Endothelial cell (in vitro differentiated cells): ENCODE measurements around the gene RHOV. TPM values are rescaled to one million over a fixed set of nuclear protein-coding genes. Genes with fewer than 3 reads are reported as not detected.
A peak's percentile ranks its signal among the peaks of the same experiment; 100 is the strongest.

ENCODE experiments used
- DNase-seq: peaks from one replicate; pipeline ENCODE4 v3.0.0; 2021; ENCODE audit warnings: low spot score
- H3K27ac Mint-ChIP-seq: one replicate; pipeline ENCODE4 v1.8.0; 2021; ENCODE audit warnings: mixed read lengths, inconsistent platforms; ENCODE audit not compliant: unreplicated experiment
- H3K27me3 Mint-ChIP-seq: one replicate; pipeline ENCODE4 v1.8.0; 2021; ENCODE audit warnings: mild to moderate bottlenecking, moderate library complexity, mixed read lengths, inconsistent platforms; ENCODE audit not compliant: unreplicated experiment
- H3K36me3 Mint-ChIP-seq: one replicate; pipeline ENCODE4 v1.8.0; 2021; ENCODE audit warnings: mild to moderate bottlenecking, low read depth, mixed read lengths, inconsistent platforms; ENCODE audit not compliant: unreplicated experiment
- H3K4me1 Mint-ChIP-seq: one replicate; pipeline ENCODE4 v1.8.0; 2021; ENCODE audit warnings: mild to moderate bottlenecking, mixed read lengths, inconsistent platforms; ENCODE audit not compliant: unreplicated experiment
- H3K4me3 Mint-ChIP-seq: one replicate; pipeline ENCODE4 v1.8.0; 2021; ENCODE audit warnings: mild to moderate bottlenecking, mixed read lengths, inconsistent platforms; ENCODE audit not compliant: unreplicated experiment
- H3K9me3 Mint-ChIP-seq: one replicate; pipeline ENCODE4 v1.8.0; 2021; ENCODE audit warnings: mixed read lengths, inconsistent platforms; ENCODE audit not compliant: unreplicated experiment
- CTCF ChIP-seq: fragments of 200-600 bp; sonication (generic); IDR thresholded peaks from one replicate; pipeline ENCODE4 v1.5.0; 2021; ENCODE audit warnings: antibody characterized with exemption; ENCODE audit not compliant: unreplicated experiment
- total RNA-seq: library from RNA; stranded (reverse); fragmentation: NEBNext Ultra II Directional; extraction: Animal tissue kit (Norgen Biotek cat#: 25700); gene quantifications from one replicate; pipeline ENCODE4 v1.2.1, GENCODE V29; 2021; ENCODE audit not compliant: unreplicated experiment

RHOV gene
- total RNA-seq, 1 donor from 2014 or later: 1.4 TPM

- no peak for DNase-seq
- peaks cover 26% of the 10 kb centered on the region for H3K36me3 Mint-ChIP-seq
- no peaks in the 10 kb centered on the region for H3K9me3 Mint-ChIP-seq
- peak overlapping the region; percentile 77 for H3K27ac Mint-ChIP-seq
- peak overlapping the region; percentile 76 for H3K4me3 Mint-ChIP-seq
- H3K27me3 Mint-ChIP-seq: peaks cover 10% of the 10 kb centered on the region
- TF ChIP-seq CTCF: no peak
- peaks cover 52% of the 10 kb centered on the region for H3K4me1 Mint-ChIP-seq
Measured at GRCh38 chr15:40904552-40905201, 30.6 kb upstream of the RHOV start.

DNA sequence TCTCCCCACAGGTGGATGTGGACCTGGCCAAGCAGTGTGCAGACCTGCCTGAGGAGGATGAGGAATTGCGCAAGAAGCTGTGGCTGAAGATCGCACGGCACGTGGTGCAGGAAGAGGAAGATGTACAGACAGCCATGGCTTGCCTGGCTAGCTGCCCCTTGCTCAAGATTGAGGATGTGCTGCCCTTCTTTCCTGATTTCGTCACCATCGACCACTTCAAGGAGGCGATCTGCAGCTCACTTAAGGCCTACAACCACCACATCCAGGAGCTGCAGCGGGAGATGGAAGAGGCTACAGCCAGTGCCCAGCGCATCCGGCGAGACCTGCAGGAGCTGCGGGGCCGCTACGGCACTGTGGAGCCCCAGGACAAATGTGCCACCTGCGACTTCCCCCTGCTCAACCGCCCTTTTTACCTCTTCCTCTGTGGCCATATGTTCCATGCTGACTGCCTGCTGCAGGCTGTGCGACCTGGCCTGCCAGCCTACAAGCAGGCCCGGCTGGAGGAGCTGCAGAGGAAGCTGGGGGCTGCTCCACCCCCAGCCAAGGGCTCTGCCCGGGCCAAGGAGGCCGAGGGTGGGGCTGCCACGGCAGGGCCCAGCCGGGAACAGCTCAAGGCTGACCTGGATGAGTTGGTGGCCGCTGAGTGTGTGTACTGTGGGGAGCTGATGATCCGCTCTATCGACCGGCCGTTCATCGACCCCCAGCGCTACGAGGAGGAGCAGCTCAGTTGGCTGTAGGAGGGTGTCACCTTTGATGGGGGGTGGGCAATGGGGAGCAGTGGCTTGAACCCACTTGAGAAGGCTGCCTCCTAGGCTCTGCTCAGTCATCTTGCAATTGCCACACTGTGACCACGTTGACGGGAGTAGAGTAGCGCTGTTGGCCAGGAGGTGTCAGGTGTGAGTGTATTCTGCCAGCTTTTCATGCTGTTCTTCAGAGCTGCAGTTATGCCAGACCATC is 28.8 kb upstream of the RHOV start:
- Mint-ChIP-seq H3K4me1 (peaks cover 34% of the 10 kb centered on the region), H3K27me3 (peaks cover 8% of the 10 kb centered on the region), H3K27ac (peak overlapping the region; percentile 30), H3K36me3 (peaks cover 31% of the 10 kb centered on the region), H3K4me3 (peak overlapping the region; percentile 62), H3K9me3 (no peaks in the 10 kb centered on the region)
- DNase-seq: no peak
- no peak for TF ChIP-seq CTCF

- peaks cover 9% of the 10 kb centered on the region for H3K27me3 Mint-ChIP-seq
- TF ChIP-seq CTCF: no peak
- H3K9me3 Mint-ChIP-seq: no peaks in the 10 kb centered on the region
- H3K4me3 Mint-ChIP-seq: peak overlapping the region; percentile 67
- DNase-seq: no peak
- H3K4me1 Mint-ChIP-seq: peaks cover 28% of the 10 kb centered on the region
- H3K27ac Mint-ChIP-seq: no peak overlapping the region
- H3K36me3 Mint-ChIP-seq: peaks cover 31% of the 10 kb centered on the region
Measured at GRCh38 chr15:40901053-40901443, 27.0 kb upstream of the RHOV start.

GRCh38 chr15:40900256-40901052 is 26.4 kb upstream of the RHOV start:
- Mint-ChIP-seq H3K27me3 (peaks cover 8% of the 10 kb centered on the region), H3K36me3 (peaks cover 27% of the 10 kb centered on the region), H3K9me3 (no peaks in the 10 kb centered on the region), H3K27ac (no peak overlapping the region), H3K4me1 (peaks cover 28% of the 10 kb centered on the region), H3K4me3 (peak overlapping the region; percentile 67)
- TF ChIP-seq CTCF: no peak
- no peak for DNase-seq
